DOHH2 (cell line): ENCODE results near the gene FAM20A.

Experiments
- CTCF ChIP-seq: fragments of 200-600 bp; sonication (generic); IDR thresholded peaks from one replicate; pipeline ENCODE4 v1.5.1; 2014; ENCODE audit warnings: antibody characterized with exemption, mild to moderate bottlenecking, low read depth, low read length; ENCODE audit not compliant: poor library complexity, severe bottlenecking
- EZH2phosphoT487 ChIP-seq: fragments of 200-600 bp; sonication (generic); IDR thresholded peaks from 2 replicates; pipeline ENCODE4 v1.6.1; 2017; ENCODE audit warnings: borderline replicate concordance, mild to moderate bottlenecking, antibody characterized with exemption, low read length, moderate library complexity, mixed read lengths

- no peak for TF ChIP-seq CTCF
- TF ChIP-seq EZH2phosphoT487: no peak
Observed at GRCh38 chr17:68580236-68580770, 20.9 kb downstream of the FAM20A start.
